Endothelial cell of umbilical vein (primary cell): ENCODE results near the gene AMOT.

Source experiments
- EZH2 ChIP-seq: IDR thresholded peaks from 2 replicates; pipeline ENCODE4 v1.6.1; 2012; ENCODE audit warnings: borderline replicate concordance, low read depth, mild to moderate bottlenecking, moderate library complexity, low read length, inconsistent platforms; ENCODE audit not compliant: severe bottlenecking
- FOS ChIP-seq: IDR thresholded peaks from 2 replicates; pipeline ENCODE4 v1.6.1; 2011; ENCODE audit warnings: mild to moderate bottlenecking, low read length, moderate library complexity, borderline replicate concordance; ENCODE audit not compliant: insufficient read depth
- GATA2 ChIP-seq: IDR thresholded peaks from 2 replicates; pipeline ENCODE4 v1.7.0; 2011; ENCODE audit warnings: low read depth, mild to moderate bottlenecking, moderate library complexity, mixed read lengths, low read length; ENCODE audit not compliant: insufficient read length, insufficient read depth
- JUN ChIP-seq: IDR thresholded peaks from 2 replicates; pipeline ENCODE4 v1.6.1; 2011; ENCODE audit warnings: borderline replicate concordance, low read depth; ENCODE audit not compliant: insufficient read length, insufficient read depth
- MYC ChIP-seq: IDR thresholded peaks from one replicate; pipeline ENCODE4 v1.6.1; 2011; ENCODE audit warnings: mild to moderate bottlenecking, low read depth, low read length
- POLR2A ChIP-seq: IDR thresholded peaks from 2 replicates; pipeline ENCODE4 v1.6.1; 2012; ENCODE audit warnings: low read depth, mild to moderate bottlenecking, control low read depth, low read length
- POLR2AphosphoS5 ChIP-seq: IDR thresholded peaks from 2 replicates; pipeline ENCODE4 v1.6.1; 2012; ENCODE audit warnings: low read depth, mild to moderate bottlenecking, control low read depth, low read length, moderate library complexity; ENCODE audit not compliant: insufficient read depth
- TF ChIP-seq, protein P1 (sequence below), 2 donors: IDR thresholded peaks; 1 replicate in 1 of 2; 2 replicates in 1 of 2; pipeline ENCODE4 v1.5.1; 2011; ENCODE audit warnings: low read length in 2 of 2, mild to moderate bottlenecking in 2 of 2, moderate library complexity in 2 of 2, control low read depth in 1 of 2, inconsistent platforms in 1 of 2, low read depth in 1 of 2; ENCODE audit not compliant: insufficient read depth in 1 of 2; ENCODE audit errors: extremely low read depth in 1 of 2
- TF ChIP-seq, protein P2 (sequence below): IDR thresholded peaks from 2 replicates; pipeline ENCODE4 v1.6.1; 2011; ENCODE audit not compliant: insufficient read depth, insufficient read length

DNA sequence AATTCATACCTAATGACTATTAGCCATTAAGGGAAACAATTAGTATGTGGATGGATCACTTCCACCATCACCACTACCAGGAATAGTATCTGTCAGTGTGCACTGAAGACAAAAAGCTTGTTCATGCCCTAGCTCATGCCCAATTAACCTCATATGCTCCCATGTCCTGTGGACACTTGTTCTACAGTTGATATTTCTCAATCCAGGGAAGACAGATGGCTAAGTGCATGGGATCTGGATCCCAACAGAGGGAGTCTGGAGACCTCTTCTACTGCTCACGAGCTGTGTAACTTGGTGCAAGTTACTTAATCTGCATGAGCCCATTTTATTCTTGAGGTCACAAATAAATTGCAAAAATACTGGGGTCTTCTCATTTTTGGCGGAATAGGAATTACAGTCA is 23.7 kb downstream of the AMOT start:
- TF ChIP-seq POLR2AphosphoS5 (no peak), FOS (no peak), POLR2A (no peak), MYC (no peak), EZH2 (no peak), GATA2 (no peak), JUN (no peak)
- TF ChIP-seq, protein P1, sequence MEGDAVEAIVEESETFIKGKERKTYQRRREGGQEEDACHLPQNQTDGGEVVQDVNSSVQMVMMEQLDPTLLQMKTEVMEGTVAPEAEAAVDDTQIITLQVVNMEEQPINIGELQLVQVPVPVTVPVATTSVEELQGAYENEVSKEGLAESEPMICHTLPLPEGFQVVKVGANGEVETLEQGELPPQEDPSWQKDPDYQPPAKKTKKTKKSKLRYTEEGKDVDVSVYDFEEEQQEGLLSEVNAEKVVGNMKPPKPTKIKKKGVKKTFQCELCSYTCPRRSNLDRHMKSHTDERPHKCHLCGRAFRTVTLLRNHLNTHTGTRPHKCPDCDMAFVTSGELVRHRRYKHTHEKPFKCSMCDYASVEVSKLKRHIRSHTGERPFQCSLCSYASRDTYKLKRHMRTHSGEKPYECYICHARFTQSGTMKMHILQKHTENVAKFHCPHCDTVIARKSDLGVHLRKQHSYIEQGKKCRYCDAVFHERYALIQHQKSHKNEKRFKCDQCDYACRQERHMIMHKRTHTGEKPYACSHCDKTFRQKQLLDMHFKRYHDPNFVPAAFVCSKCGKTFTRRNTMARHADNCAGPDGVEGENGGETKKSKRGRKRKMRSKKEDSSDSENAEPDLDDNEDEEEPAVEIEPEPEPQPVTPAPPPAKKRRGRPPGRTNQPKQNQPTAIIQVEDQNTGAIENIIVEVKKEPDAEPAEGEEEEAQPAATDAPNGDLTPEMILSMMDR (IDR thresholded peaks at IDR 0.05; ENCODE audit: extremely low read depth in 1 of 2, insufficient read depth in 1 of 2, low read depth in 1 of 2, low read length in 2 of 2) = no peak
- TF ChIP-seq, protein P2, sequence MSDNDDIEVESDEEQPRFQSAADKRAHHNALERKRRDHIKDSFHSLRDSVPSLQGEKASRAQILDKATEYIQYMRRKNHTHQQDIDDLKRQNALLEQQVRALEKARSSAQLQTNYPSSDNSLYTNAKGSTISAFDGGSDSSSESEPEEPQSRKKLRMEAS = no peak
